GOT3 (cell line): Measurements from ENCODE around the gene PDGFD.

Experiments
- DNase-seq: peaks from one replicate; lab custom pipeline; 2025; ENCODE audit warnings: mixed read lengths; lab: John Stamatoyannopoulos, UW

Gene PDGFD

GRCh38 chr11:103920933-103921332, 243.0 kb downstream of the PDGFD start:
- no peak for DNase-seq

- no peak for DNase-seq
These were observed 243.5 kb downstream of the PDGFD start for GRCh38 chr11:103920449-103920848.

- DNase-seq, result no peak
These were observed 253.2 kb downstream of the PDGFD start for GRCh38 chr11:103910721-103911120.

GRCh38 chr11:103907548-103908455, 256.1 kb downstream of the PDGFD start:
- no peak for DNase-seq

- no peak for DNase-seq
These were observed 256.8 kb downstream of the PDGFD start for GRCh38 chr11:103907136-103907535.

GRCh38 chr11:103906291-103906867, 257.6 kb downstream of the PDGFD start:
- no peak for DNase-seq

- no peak for DNase-seq
These were observed 259.7 kb downstream of the PDGFD start for GRCh38 chr11:103904324-103904667.

- DNase-seq, result no peak
These were observed 260.2 kb downstream of the PDGFD start for GRCh38 chr11:103903621-103904323.

GRCh38 chr11:103902994-103903393, 261.0 kb downstream of the PDGFD start:
- DNase-seq, result no peak

- DNase-seq, result no peak
These were observed 262.3 kb downstream of the PDGFD start for GRCh38 chr11:103901656-103902055.

- no peak for DNase-seq
These were observed 265.2 kb downstream of the PDGFD start for GRCh38 chr11:103898577-103899336.

GRCh38 chr11:103898065-103898464, 265.9 kb downstream of the PDGFD start:
- DNase-seq, result no peak

GRCh38 chr11:103897160-103897936, 266.6 kb downstream of the PDGFD start:
- no peak for DNase-seq

- DNase-seq, result no peak
These were observed 268.8 kb downstream of the PDGFD start for GRCh38 chr11:103895106-103895505.

- DNase-seq, result no peak
These were observed 269.3 kb downstream of the PDGFD start for GRCh38 chr11:103894673-103895072.

GRCh38 chr11:103894034-103894433, 269.9 kb downstream of the PDGFD start:
- no peak for DNase-seq

GRCh38 chr11:103893371-103893770, 270.6 kb downstream of the PDGFD start:
- no peak for DNase-seq

GRCh38 chr11:103892603-103893002, 271.3 kb downstream of the PDGFD start:
- DNase-seq, result no peak

- no peak for DNase-seq
These were observed 273.3 kb downstream of the PDGFD start for GRCh38 chr11:103890654-103891053.

- DNase-seq, result no peak
These were observed 274.3 kb downstream of the PDGFD start for GRCh38 chr11:103889679-103890078.

- DNase-seq, result no peak
These were observed 275.4 kb downstream of the PDGFD start for GRCh38 chr11:103888541-103888951.
